Lung (tissue), 12 donors: ENCODE results near the gene BORCS8. TPM values are rescaled to one million over a fixed set of nuclear protein-coding genes. Genes with fewer than 3 reads are reported as not detected.
A peak's percentile ranks its signal among the peaks of the same experiment; 100 is the strongest.
"Not testable (repeated sequence)": the region's sequence is repeated elsewhere in the genome, so short reads cannot be mapped to it uniquely, and the experiment has no call there.

Source experiments
- ATAC-seq: fragments of 200-7000 bp; cut with Tn5 transposase; one replicate; pipeline ENCODE4 v1.9.1; 2020; ENCODE audit warnings: moderate number of reproducible peaks; ENCODE audit not compliant: insufficient read depth, low FRiP score
- DNase-seq, 3 donors: peaks; one replicate each; pipeline ENCODE4 v3.0.0-alpha.2; 2013 to 2017
- H3K27ac ChIP-seq, 2 donors: one replicate each; pipeline ENCODE4 v1.5.1; 2013; ENCODE audit warnings: mild to moderate bottlenecking in 2 of 2, moderate library complexity in 2 of 2, control low read depth in 1 of 2, inconsistent platforms in 1 of 2, low read depth in 1 of 2, low read length in 1 of 2
- H3K27me3 ChIP-seq, 3 donors: one replicate each; pipeline ENCODE4 v1.5.1; 2013; ENCODE audit warnings: low read length in 2 of 3; ENCODE audit not compliant: control insufficient read depth in 3 of 3, insufficient read depth in 3 of 3
- H3K36me3 ChIP-seq, 4 donors: one replicate each; pipeline ENCODE4 v1.5.1; 2013; ENCODE audit warnings: low read length in 4 of 4, mild to moderate bottlenecking in 1 of 4, moderate library complexity in 1 of 4; ENCODE audit not compliant: control insufficient read depth in 4 of 4, insufficient read depth in 4 of 4
- H3K4me1 ChIP-seq, 5 donors: one replicate each; pipeline ENCODE4 v1.5.1; 2013; ENCODE audit warnings: low read length in 5 of 5, mild to moderate bottlenecking in 2 of 5, moderate library complexity in 1 of 5; ENCODE audit not compliant: control insufficient read depth in 5 of 5, insufficient read depth in 5 of 5
- H3K4me3 ChIP-seq: one replicate; pipeline ENCODE4 v1.5.1; 2013; ENCODE audit warnings: mild to moderate bottlenecking, control low read depth, moderate library complexity
- H3K9ac ChIP-seq, 2 donors: one replicate each; pipeline ENCODE4 v1.5.1; 2013; ENCODE audit warnings: low read length in 2 of 2, control low read depth in 1 of 2; ENCODE audit not compliant: insufficient read depth in 1 of 2
- H3K9me3 ChIP-seq, 4 donors: one replicate each; pipeline ENCODE4 v1.5.1; 2013; ENCODE audit warnings: low read length in 3 of 4, mild to moderate bottlenecking in 1 of 4, moderate library complexity in 1 of 4; ENCODE audit not compliant: control insufficient read depth in 4 of 4, insufficient read depth in 3 of 4
- WGBS, 2 donors: extraction: QIAGEN DNeasy Blood & Tissue Kit; methylation state at CpG; one replicate each; pipeline ENCODE4 v1.1.7; 2013; 5-methylcytosine and 5-hydroxymethylcytosine counted together
- polyA plus RNA-seq, 2 donors: library from polyadenylated mRNA; stranded (reverse); fragments of 200-250 nt; gene quantifications; one replicate each; pipeline ENCODE4 v1.2.1, GENCODE V29; 2013
- total RNA-seq, 2 donors: library from RNA; depleted of rRNA in 1 of 2; stranded (reverse); fragments of >200 nt in 1 of 2; gene quantifications; one replicate each; pipeline ENCODE4 v1.2.1, GENCODE V29; 2014 to 2021
- TF ChIP-seq, protein P1 (sequence below): IDR thresholded peaks from 2 replicates; pipeline ENCODE4 v1.5.1; 2012; ENCODE audit warnings: mild to moderate bottlenecking; ENCODE audit errors: control extremely low read depth, extremely low read depth
- donor health status: control.
- donor health status: control.
- donor health status: Bipolar disorder and iron deficiency.
- donor health status: healthy.
- donor health status: DM: yes; HTN: yes; CAD: no.

Gene BORCS8
- total and polyA plus RNA-seq, 4 donors = 10.0 to 41.4 (median 34.2) TPM

DNA sequence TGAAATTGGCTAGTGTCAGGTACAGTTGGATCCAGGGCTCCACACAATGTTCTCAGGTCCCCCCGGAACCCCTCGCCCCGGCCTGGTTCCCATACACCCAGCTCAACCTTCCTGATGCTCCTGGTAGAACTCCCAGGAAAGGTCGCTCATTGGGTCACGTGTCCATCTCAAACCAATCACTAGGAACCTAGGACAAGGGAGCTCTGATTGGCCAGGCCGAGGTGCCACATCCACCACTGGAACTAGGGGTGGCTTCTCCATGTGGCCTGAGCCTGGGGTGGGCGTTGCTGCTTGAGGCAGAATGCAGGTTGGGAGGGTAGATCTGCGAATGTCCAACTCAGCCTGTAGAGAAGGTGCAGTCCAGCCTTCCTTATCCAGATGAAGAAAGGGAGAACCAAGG, 15.0 kb downstream of the BORCS8 start:
- Histone ChIP-seq H3K27me3 (no peaks in the 10 kb centered on the region), H3K4me3 (no peak overlapping the region), H3K9ac (no peak overlapping the region), H3K9me3 (peaks cover 0 to 4% (median 0%) of the 10 kb centered on the region in 4 donors), H3K4me1 (peaks cover 0 to 3% (median 0%) of the 10 kb centered on the region in 5 donors), H3K27ac (no peak overlapping the region), H3K36me3 (peaks cover 8 to 20% (median 13%) of the 10 kb centered on the region in 4 donors)
- WGBS, 2 donors = 90 to 94% methylated on average over 8 of the region's 8 CpGs
- TF ChIP-seq, protein P1, sequence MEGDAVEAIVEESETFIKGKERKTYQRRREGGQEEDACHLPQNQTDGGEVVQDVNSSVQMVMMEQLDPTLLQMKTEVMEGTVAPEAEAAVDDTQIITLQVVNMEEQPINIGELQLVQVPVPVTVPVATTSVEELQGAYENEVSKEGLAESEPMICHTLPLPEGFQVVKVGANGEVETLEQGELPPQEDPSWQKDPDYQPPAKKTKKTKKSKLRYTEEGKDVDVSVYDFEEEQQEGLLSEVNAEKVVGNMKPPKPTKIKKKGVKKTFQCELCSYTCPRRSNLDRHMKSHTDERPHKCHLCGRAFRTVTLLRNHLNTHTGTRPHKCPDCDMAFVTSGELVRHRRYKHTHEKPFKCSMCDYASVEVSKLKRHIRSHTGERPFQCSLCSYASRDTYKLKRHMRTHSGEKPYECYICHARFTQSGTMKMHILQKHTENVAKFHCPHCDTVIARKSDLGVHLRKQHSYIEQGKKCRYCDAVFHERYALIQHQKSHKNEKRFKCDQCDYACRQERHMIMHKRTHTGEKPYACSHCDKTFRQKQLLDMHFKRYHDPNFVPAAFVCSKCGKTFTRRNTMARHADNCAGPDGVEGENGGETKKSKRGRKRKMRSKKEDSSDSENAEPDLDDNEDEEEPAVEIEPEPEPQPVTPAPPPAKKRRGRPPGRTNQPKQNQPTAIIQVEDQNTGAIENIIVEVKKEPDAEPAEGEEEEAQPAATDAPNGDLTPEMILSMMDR = no peak
- ATAC-seq (no peak), DNase-seq (no peak)

DNA sequence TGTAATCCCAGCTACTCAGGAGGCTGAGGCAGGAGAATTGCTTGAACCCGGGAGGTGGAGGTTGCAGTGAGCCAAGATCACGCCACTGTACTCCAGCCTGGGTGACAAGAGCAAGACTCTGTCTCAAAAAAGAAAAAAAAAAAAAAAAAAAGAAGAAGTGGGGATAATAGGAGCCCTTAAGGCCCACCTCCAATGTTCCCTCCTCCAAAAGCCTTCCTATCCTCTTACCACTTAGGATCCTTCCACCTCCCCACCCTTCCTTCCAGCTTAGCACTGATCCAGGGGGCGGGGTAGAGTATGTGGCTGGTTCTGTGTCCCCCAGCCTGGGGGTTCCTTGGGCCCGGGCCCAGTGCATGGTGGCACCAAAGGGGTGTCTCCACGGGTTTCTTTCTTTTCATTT, 18.7 kb downstream of the BORCS8 start:
- H3K4me3 ChIP-seq, H3K9ac ChIP-seq, DNase-seq, H3K27me3 ChIP-seq, H3K9me3 ChIP-seq, ATAC-seq, H3K36me3 ChIP-seq, H3K27ac ChIP-seq: not testable (repeated sequence)
- 85 to 89% methylated on average over 5 of the region's 5 CpGs for WGBS, 2 donors
- peaks cover 0 to 11% (median 0%) of the 10 kb centered on the region in 5 donors for H3K4me1 ChIP-seq

DNA sequence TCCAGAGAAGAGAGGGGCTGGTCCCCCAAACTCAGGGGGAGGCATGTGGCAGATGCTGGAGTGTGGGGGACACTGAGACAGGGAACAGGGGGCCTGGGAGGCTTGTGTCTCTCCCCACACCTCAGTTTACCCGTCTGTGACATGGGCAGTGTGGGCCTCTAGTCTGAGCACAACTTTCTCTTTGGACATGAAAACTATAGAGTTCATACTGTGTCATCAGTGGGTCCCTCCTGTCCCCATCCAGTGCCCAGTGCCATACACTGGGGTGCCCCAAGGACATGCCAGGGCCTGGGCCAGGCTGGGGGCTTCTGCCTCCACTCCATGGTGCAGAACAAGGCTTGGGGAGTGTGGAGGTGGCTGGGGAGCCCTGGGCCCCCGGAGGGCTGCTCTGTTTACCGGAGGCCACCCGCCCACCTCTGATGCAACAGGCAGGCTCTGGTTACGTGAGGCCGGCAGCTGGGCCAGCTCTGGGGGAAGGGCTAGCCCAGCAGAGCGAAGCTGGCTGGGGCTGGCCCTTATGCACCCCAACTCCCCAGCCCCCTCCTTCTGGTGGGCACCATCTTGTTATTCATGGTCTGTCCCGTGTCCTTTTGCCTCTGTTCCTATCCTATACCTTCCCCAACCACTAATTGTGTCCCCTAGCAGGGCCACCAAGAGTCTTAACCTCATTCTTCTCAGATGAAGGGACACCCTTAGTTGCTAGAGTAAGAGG, 20.0 kb downstream of the BORCS8 start:
- peak; percentile 12 to 46 (median 24) for DNase-seq
- H3K27ac ChIP-seq = no peak overlapping the region
- peaks cover 0 to 5% (median 3%) of the 10 kb centered on the region in 4 donors for H3K36me3 ChIP-seq
- H3K9me3 ChIP-seq = no peaks in the 10 kb centered on the region
- TF ChIP-seq, protein P1 = no peak
- H3K9ac ChIP-seq = no peak overlapping the region
- H3K27me3 ChIP-seq = no peaks in the 10 kb centered on the region
- 48 to 64% methylated on average over 7 to 8 of the region's 8 CpGs for WGBS, 2 donors
- H3K4me3 ChIP-seq = no peak overlapping the region
- peaks cover 0 to 11% (median 0%) of the 10 kb centered on the region in 5 donors for H3K4me1 ChIP-seq
- ATAC-seq = no peak

DNA sequence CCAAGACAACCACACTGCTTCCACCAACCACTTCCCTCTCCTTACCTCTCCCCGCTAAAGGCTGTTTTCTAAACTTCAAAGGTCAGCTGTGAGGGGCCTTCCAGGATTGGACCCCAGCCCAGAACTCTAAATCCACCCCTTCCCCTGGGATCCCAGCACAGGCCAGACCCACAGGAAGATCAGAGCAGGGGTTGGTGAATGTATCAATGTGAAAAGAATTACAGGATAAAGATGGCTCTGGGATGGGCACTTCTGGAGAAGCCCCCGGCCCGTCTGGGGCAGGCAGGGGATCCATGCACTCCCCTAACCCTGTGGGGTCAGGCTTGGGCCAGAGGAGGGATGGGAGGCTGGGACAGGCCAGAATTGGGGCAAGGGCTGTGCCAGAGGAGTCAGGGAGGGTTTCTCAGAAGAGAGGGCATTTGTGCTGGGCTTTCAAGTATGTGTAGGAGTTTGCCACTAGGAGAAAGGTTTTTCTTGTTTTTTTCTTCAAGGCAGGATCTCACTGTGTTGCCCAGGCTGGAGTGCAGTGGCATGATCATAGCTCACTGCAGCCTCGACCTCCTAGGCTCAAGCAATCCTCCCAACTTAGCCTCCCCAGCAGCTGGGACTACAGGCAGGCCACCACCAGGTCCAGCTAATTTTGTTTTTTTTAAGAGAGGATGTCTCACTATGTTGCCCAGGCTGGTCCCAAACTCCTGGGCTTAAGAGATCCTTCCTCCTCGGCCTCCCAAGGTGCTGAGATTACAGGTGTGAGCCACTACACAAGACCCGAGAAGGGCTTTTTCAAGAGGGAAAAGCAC, 20.9 kb downstream of the BORCS8 start:
- no peak overlapping the region for H3K27ac ChIP-seq
- H3K9ac ChIP-seq = no peak overlapping the region
- ATAC-seq (no peak), DNase-seq (peak in 2 of 3 donors; percentile 14 to 22)
- H3K4me3 ChIP-seq = no peak overlapping the region
- peaks cover 0 to 5% (median under 1%) of the 10 kb centered on the region in 4 donors for H3K36me3 ChIP-seq
- peaks cover 0 to 11% (median 0%) of the 10 kb centered on the region in 5 donors for H3K4me1 ChIP-seq
- TF ChIP-seq, protein P1 = no peak
- H3K27me3 ChIP-seq = no peaks in the 10 kb centered on the region
- H3K9me3 ChIP-seq = no peaks in the 10 kb centered on the region
- WGBS, 2 donors = 77 to 89% methylated on average over 6 of the region's 6 CpGs
